ENCODE measurements around the gene BTG3. TPM values are rescaled to one million over a fixed set of nuclear protein-coding genes. Genes with fewer than 3 reads are reported as not detected.

BTG3 gene
- total RNA-seq, 1 experiment from 2014 or later, result 7.1 TPM

DNA sequence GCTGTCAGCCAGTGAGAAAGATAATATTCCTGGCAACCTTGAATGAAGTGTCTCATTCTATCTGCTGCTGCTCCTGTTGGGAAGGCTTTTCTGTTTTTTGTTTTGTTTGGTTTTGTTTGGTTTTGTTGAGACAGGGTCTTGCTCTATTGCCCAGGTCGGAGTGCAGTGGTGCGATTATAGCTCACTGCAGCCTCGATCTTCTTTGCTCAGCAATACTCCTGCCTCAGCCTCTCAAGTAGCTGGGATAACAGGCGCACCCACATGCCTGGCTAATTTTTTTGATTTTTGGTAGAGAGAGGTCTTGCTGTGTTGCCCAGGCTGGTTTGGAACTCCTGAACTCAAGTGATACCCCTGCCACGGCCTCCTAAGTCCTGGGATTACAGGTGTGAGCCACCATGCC is 37.6 kb downstream of the BTG3 start:
- Histone ChIP-seq H3K4me1 (ENCODE audit: insufficient read depth, low read length) (no peaks in the 10 kb centered on the region), H3K27ac (ENCODE audit: low read length) (no peak overlapping the region), H3K79me2 (ENCODE audit: low read length) (no peaks in the 10 kb centered on the region), H3K36me3 (ENCODE audit: low read depth, low read length) (no peaks in the 10 kb centered on the region), H2AFZ (ENCODE audit: low read length) (no peak overlapping the region), H4K20me1 (ENCODE audit: low read length) (no peaks in the 10 kb centered on the region), H3K9me3 (ENCODE audit: low read length) (no peaks in the 10 kb centered on the region), H3K4me3 (ENCODE audit: low read length) (no peak overlapping the region), H3K9me2 (replicated peaks; ENCODE audit: low read length) (no peaks in the 10 kb centered on the region), H3F3A (ENCODE audit: low read length, unreplicated experiment) (no peaks in the 10 kb centered on the region), H3K4me2 (ENCODE audit: low read length) (no peak overlapping the region), H3K9ac (ENCODE audit: low read length) (no peak overlapping the region), H3K27me3 (ENCODE audit: low read length) (0 out of 2 replicates have a peak, but pooled peaks cover 3% of the 10 kb centered on the region)
- ATAC-seq (no peak), DNase-seq (no peak)
- ChIA-PET CTCF (no interaction called here), POLR2A (ENCODE audit: unreplicated experiment) (no interaction called here)
- TF ChIP-seq, protein P1, sequence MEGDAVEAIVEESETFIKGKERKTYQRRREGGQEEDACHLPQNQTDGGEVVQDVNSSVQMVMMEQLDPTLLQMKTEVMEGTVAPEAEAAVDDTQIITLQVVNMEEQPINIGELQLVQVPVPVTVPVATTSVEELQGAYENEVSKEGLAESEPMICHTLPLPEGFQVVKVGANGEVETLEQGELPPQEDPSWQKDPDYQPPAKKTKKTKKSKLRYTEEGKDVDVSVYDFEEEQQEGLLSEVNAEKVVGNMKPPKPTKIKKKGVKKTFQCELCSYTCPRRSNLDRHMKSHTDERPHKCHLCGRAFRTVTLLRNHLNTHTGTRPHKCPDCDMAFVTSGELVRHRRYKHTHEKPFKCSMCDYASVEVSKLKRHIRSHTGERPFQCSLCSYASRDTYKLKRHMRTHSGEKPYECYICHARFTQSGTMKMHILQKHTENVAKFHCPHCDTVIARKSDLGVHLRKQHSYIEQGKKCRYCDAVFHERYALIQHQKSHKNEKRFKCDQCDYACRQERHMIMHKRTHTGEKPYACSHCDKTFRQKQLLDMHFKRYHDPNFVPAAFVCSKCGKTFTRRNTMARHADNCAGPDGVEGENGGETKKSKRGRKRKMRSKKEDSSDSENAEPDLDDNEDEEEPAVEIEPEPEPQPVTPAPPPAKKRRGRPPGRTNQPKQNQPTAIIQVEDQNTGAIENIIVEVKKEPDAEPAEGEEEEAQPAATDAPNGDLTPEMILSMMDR (conservative IDR thresholded peaks at IDR 0.05; ENCODE audit: low read depth, low read length), result no peak
- TF ChIP-seq EZH2 (IDR thresholded peaks at IDR 0.05; ENCODE audit: low read length, unreplicated experiment) (no peak), EZH2phosphoT487 (IDR thresholded peaks at IDR 0.05; ENCODE audit: borderline replicate concordance, low read length) (no peak)
- intact Hi-C loops (cut with micrococcal nuclease), result no loop called here
- BruUV-seq (replicated peaks), result no TSS peak

DNA sequence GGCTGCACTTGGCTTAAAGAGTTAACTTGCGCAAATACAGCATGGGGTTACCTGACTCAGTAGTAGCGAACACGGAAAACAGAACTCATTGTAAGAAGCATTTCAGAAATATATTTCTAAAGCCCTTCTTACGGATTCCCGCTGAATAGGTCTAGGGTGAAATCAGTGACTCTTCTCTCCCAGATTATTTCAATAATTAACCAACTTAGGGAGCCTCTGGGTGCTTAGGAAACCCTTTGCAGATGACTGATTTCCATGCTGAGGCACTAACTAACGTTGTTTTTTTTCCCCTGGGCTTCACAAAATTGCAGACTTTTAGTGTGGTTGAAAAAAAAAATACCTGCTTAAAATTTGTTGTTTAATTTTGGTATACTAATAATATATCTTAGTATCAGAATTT is 40.3 kb downstream of the BTG3 start:
- Histone ChIP-seq H3K4me1 (ENCODE audit: insufficient read depth, low read length) (no peaks in the 10 kb centered on the region), H3K9me3 (ENCODE audit: low read length) (no peaks in the 10 kb centered on the region), H2AFZ (ENCODE audit: low read length) (no peak overlapping the region), H3K9me2 (replicated peaks; ENCODE audit: low read length) (no peaks in the 10 kb centered on the region), H3K4me3 (ENCODE audit: low read length) (no peak overlapping the region), H3F3A (ENCODE audit: low read length, unreplicated experiment) (no peaks in the 10 kb centered on the region), H3K27ac (ENCODE audit: low read length) (no peak overlapping the region), H3K9ac (ENCODE audit: low read length) (no peak overlapping the region), H3K79me2 (ENCODE audit: low read length) (no peaks in the 10 kb centered on the region), H3K27me3 (ENCODE audit: low read length) (0 out of 2 replicates have a peak, but pooled peaks cover 3% of the 10 kb centered on the region), H4K20me1 (ENCODE audit: low read length) (no peaks in the 10 kb centered on the region), H3K4me2 (ENCODE audit: low read length) (no peak overlapping the region), H3K36me3 (ENCODE audit: low read depth, low read length) (no peaks in the 10 kb centered on the region)
- ChIA-PET POLR2A (ENCODE audit: unreplicated experiment) (no interaction called here), CTCF (no interaction called here)
- ATAC-seq (no peak), DNase-seq (no peak)
- TF ChIP-seq EZH2 (IDR thresholded peaks at IDR 0.05; ENCODE audit: low read length, unreplicated experiment) (no peak), EZH2phosphoT487 (IDR thresholded peaks at IDR 0.05; ENCODE audit: borderline replicate concordance, low read length) (no peak)
- TF ChIP-seq, protein P1 (conservative IDR thresholded peaks at IDR 0.05; ENCODE audit: low read depth, low read length), result no peak
- BruUV-seq (replicated peaks), result no TSS peak
- intact Hi-C loops (cut with micrococcal nuclease), result no loop called here

DNA sequence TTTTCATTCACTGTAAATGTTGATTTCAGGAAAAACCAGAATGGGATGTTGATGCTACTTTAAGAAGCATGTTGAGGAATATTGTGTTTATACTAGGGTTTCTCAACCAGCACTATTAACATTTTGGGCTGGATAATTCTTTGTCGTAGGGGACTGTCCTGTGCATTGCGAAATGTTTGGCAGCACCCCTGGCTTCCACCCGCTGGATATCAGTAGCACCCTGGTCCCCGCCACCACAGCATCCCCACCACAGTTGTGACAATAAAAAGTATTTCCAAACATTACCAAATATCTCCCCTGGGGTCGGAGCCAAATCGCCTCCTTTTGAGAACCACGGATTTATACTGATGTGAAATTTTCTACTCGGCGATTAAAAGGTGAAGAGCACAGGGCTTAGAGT is 41.9 kb downstream of the BTG3 start:
- Histone ChIP-seq H3K9me2 (replicated peaks; ENCODE audit: low read length) (no peaks in the 10 kb centered on the region), H3K4me2 (ENCODE audit: low read length) (no peak overlapping the region), H3K9me3 (ENCODE audit: low read length) (no peaks in the 10 kb centered on the region), H3F3A (ENCODE audit: low read length, unreplicated experiment) (no peaks in the 10 kb centered on the region), H3K4me1 (ENCODE audit: insufficient read depth, low read length) (no peaks in the 10 kb centered on the region), H4K20me1 (ENCODE audit: low read length) (no peaks in the 10 kb centered on the region), H3K36me3 (ENCODE audit: low read depth, low read length) (no peaks in the 10 kb centered on the region), H3K27me3 (ENCODE audit: low read length) (0 out of 2 replicates have a peak, but pooled peaks cover 3% of the 10 kb centered on the region), H2AFZ (ENCODE audit: low read length) (no peak overlapping the region), H3K9ac (ENCODE audit: low read length) (no peak overlapping the region), H3K4me3 (ENCODE audit: low read length) (no peak overlapping the region), H3K27ac (ENCODE audit: low read length) (no peak overlapping the region), H3K79me2 (ENCODE audit: low read length) (no peaks in the 10 kb centered on the region)
- TF ChIP-seq EZH2 (IDR thresholded peaks at IDR 0.05; ENCODE audit: low read length, unreplicated experiment) (no peak), EZH2phosphoT487 (IDR thresholded peaks at IDR 0.05; ENCODE audit: borderline replicate concordance, low read length) (no peak)
- TF ChIP-seq, protein P1 (conservative IDR thresholded peaks at IDR 0.05; ENCODE audit: low read depth, low read length), result no peak
- CTCF ChIA-PET, result no interaction called here
- POLR2A ChIA-PET (ENCODE audit: unreplicated experiment), result no interaction called here
- no peak for DNase-seq
- ATAC-seq, result no peak
- intact Hi-C loops (cut with micrococcal nuclease), result no loop called here
- BruUV-seq (replicated peaks), result no TSS peak
